ENCODE data around the gene PHLDA3.

PHLDA3 gene

GRCh38 chr1:201429736-201430501 is 39.1 kb downstream of the PHLDA3 start:
- DNase-seq (ENCODE audit: low read depth), result no peak

GRCh38 chr1:201427963-201428362 is 41.0 kb downstream of the PHLDA3 start:
- no peak for DNase-seq (ENCODE audit: low read depth)

GRCh38 chr1:201426479-201427310 is 42.3 kb downstream of the PHLDA3 start:
- DNase-seq (ENCODE audit: low read depth), result no peak

- DNase-seq (ENCODE audit: low read depth), result no peak
Observed at GRCh38 chr1:201424146-201424545, 44.8 kb downstream of the PHLDA3 start.

- no peak for DNase-seq (ENCODE audit: low read depth)
Observed at GRCh38 chr1:201423655-201424054, 45.3 kb downstream of the PHLDA3 start.

GRCh38 chr1:201422436-201423030 is 46.5 kb downstream of the PHLDA3 start:
- no peak for DNase-seq (ENCODE audit: low read depth)

- DNase-seq (ENCODE audit: low read depth), result no peak
Observed at GRCh38 chr1:201422026-201422425, 47.0 kb downstream of the PHLDA3 start.

GRCh38 chr1:201421041-201421440 is 47.9 kb downstream of the PHLDA3 start:
- DNase-seq (ENCODE audit: low read depth), result no peak

- no peak for DNase-seq (ENCODE audit: low read depth)
Observed at GRCh38 chr1:201420608-201421002, 48.4 kb downstream of the PHLDA3 start.

- no peak for DNase-seq (ENCODE audit: low read depth)
Observed at GRCh38 chr1:201419746-201420607, 49.0 kb downstream of the PHLDA3 start.

- no peak for DNase-seq (ENCODE audit: low read depth)
Observed at GRCh38 chr1:201419256-201419655, 49.7 kb downstream of the PHLDA3 start.

GRCh38 chr1:201418461-201418860 is 50.5 kb downstream of the PHLDA3 start:
- no peak for DNase-seq (ENCODE audit: low read depth)
